ENCODE measurements around the gene PLA2G6. TPM values are rescaled to one million over a fixed set of nuclear protein-coding genes. Genes with fewer than 3 reads are reported as not detected.

Gene PLA2G6
- total and polyA plus RNA-seq, 2 of the 13 experiments (the other 11 are each of a cell fraction or from before 2014, with no cell fraction given) = 4.8 to 11.5 TPM

GRCh38 chr22:38110008-38110862 lies 71.4 kb downstream of the PLA2G6 start, which contains the start of gene BAIAP2L2 (continued):
- TF ChIP-seq CHCHD3 (CRISPR knock-in tag; IDR thresholded peaks at IDR 0.05) (no peak), TEAD3 (CRISPR knock-in tag; optimal IDR thresholded peaks at IDR 0.05; ENCODE audit: borderline replicate concordance) (no peak), EED (CRISPR knock-in tag; IDR thresholded peaks at IDR 0.05) (0 out of 2 replicates have a peak, but pooled peaks have one; percentile 5), ZNF101 (CRISPR knock-in tag; IDR thresholded peaks at IDR 0.05; ENCODE audit: borderline replicate concordance, low read depth) (no peak), SMC3 (IDR thresholded peaks at IDR 0.05; ENCODE audit: low read length) (no peak), ZNF691 (CRISPR knock-in tag; IDR thresholded peaks at IDR 0.05; ENCODE audit: borderline replicate concordance, low read depth) (no peak), ARID2 (CRISPR knock-in tag; IDR thresholded peaks at IDR 0.05; ENCODE audit: borderline replicate concordance) (no peak), TAF1 (CRISPR knock-in tag; IDR thresholded peaks at IDR 0.05) (peak; percentile 44), SPEN (CRISPR knock-in tag; IDR thresholded peaks at IDR 0.05; ENCODE audit: low read depth) (peak; percentile 44; the same call in 1 of the 2 replicates), MIXL1 (CRISPR knock-in tag; IDR thresholded peaks at IDR 0.05) (0 out of 2 replicates have a peak, but pooled peaks have one; percentile 57), ZNF432 (CRISPR knock-in tag; IDR thresholded peaks at IDR 0.05; ENCODE audit: borderline replicate concordance) (no peak), ZNF333 (CRISPR knock-in tag; IDR thresholded peaks at IDR 0.05; ENCODE audit: borderline replicate concordance) (no peak), FOXO1 (CRISPR knock-in tag; IDR thresholded peaks at IDR 0.05) (0 out of 2 replicates have a peak, but pooled peaks have one; percentile 22), NFRKB (IDR thresholded peaks at IDR 0.05) (no peak), FOXA1 (IDR thresholded peaks at IDR 0.05) (no peak), FOXA1 (CRISPR knock-in tag; IDR thresholded peaks at IDR 0.05) (no peak), ATF4 (CRISPR knock-in tag; IDR thresholded peaks at IDR 0.05) (no peak), ZNF414 (CRISPR knock-in tag; IDR thresholded peaks at IDR 0.05) (no peak)
- TF ChIP-seq, protein P1, sequence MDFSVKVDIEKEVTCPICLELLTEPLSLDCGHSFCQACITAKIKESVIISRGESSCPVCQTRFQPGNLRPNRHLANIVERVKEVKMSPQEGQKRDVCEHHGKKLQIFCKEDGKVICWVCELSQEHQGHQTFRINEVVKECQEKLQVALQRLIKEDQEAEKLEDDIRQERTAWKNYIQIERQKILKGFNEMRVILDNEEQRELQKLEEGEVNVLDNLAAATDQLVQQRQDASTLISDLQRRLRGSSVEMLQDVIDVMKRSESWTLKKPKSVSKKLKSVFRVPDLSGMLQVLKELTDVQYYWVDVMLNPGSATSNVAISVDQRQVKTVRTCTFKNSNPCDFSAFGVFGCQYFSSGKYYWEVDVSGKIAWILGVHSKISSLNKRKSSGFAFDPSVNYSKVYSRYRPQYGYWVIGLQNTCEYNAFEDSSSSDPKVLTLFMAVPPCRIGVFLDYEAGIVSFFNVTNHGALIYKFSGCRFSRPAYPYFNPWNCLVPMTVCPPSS (IDR thresholded peaks at IDR 0.05) = no peak
- TF ChIP-seq, protein P2, sequence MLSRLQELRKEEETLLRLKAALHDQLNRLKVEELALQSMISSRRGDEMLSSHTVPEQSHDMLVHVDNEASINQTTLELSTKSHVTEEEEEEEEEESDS (CRISPR knock-in tag; IDR thresholded peaks at IDR 0.05; ENCODE audit: borderline replicate concordance) = no peak
- TF ChIP-seq, protein P3, sequence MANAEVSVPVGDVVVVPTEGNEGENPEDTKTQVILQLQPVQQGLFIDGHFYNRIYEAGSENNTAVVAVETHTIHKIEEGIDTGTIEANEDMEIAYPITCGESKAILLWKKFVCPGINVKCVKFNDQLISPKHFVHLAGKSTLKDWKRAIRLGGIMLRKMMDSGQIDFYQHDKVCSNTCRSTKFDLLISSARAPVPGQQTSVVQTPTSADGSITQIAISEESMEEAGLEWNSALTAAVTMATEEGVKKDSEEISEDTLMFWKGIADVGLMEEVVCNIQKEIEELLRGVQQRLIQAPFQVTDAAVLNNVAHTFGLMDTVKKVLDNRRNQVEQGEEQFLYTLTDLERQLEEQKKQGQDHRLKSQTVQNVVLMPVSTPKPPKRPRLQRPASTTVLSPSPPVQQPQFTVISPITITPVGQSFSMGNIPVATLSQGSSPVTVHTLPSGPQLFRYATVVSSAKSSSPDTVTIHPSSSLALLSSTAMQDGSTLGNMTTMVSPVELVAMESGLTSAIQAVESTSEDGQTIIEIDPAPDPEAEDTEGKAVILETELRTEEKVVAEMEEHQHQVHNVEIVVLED (CRISPR knock-in tag; IDR thresholded peaks at IDR 0.05; ENCODE audit: borderline replicate concordance) = no peak
